IMR-90 (cell line): ENCODE data around the gene SF3B3. TPM values are rescaled to one million over a fixed set of nuclear protein-coding genes. Genes with fewer than 3 reads are reported as not detected.

Experiments used
- ATAC-seq: fragments of 200-7000 bp; cut with Tn5 transposase; 2 replicates; pipeline ENCODE4 v1.9.1; 2020; ENCODE audit warnings: low read depth, mild to moderate bottlenecking, moderate library complexity
- BruUV-seq: library from RNA; stranded (reverse); fragments of 400-500 nt; replicated peaks from 2 replicates; lab custom pipeline; 2021; lab: Mats Ljungman, UMichigan
- CTCF ChIA-PET: fragments of 300-600 bp; formaldehyde crosslinking; extraction: SDS; loops from one replicate; lab custom pipeline; 2021; ENCODE audit warnings: antibody characterized with exemption; lab: Yijun Ruan, JAX
- POLR2A ChIA-PET: fragments of 300-600 bp; sonication (Branson Sonifier 250); formaldehyde crosslinking; loops from one replicate; lab custom pipeline; 2022; ENCODE audit warnings: antibody characterized with exemption; ENCODE audit not compliant: unreplicated experiment; lab: Charles Lee
- DNase-seq: peaks from one replicate; pipeline ENCODE4 v3.0.0; 2013
- H2AFZ ChIP-seq: replicated peaks from 2 replicates; pipeline ENCODE3; 2013; ENCODE audit warnings: low read length, mild to moderate bottlenecking; ENCODE audit not compliant: poor library complexity
- H2AK5ac ChIP-seq: 2 replicates; pipeline ENCODE4 v1.6.1; 2013; ENCODE audit warnings: low read depth, low read length, inconsistent platforms
- H2AK9ac ChIP-seq: replicated peaks from 2 replicates; pipeline ENCODE3; 2013; ENCODE audit warnings: mild to moderate bottlenecking, low read depth, low read length, moderate library complexity; ENCODE audit not compliant: poor library complexity
- H2BK120ac ChIP-seq: 2 replicates; pipeline ENCODE4 v1.6.1; 2013; ENCODE audit warnings: low read depth, low read length, inconsistent platforms
- H2BK15ac ChIP-seq: 3 replicates; pipeline ENCODE4 v1.6.1; 2013; ENCODE audit warnings: low read depth, low read length, inconsistent platforms
- H2BK20ac ChIP-seq: 2 replicates; pipeline ENCODE4 v1.6.1; 2013; ENCODE audit warnings: low read depth, mild to moderate bottlenecking, inconsistent platforms, low read length, moderate library complexity
- H2BK5ac ChIP-seq: 2 replicates; pipeline ENCODE4 v1.6.1; 2013; ENCODE audit warnings: mild to moderate bottlenecking, low read depth, low read length, inconsistent platforms; ENCODE audit not compliant: poor library complexity, severe bottlenecking
- H3K14ac ChIP-seq: replicated peaks from 2 replicates; pipeline ENCODE4 v1.6.1; 2013; ENCODE audit warnings: low read depth, low read length, inconsistent platforms
- H3K18ac ChIP-seq: 2 replicates; pipeline ENCODE4 v1.6.1; 2013; ENCODE audit warnings: low read depth, low read length, control low read depth
- H3K23ac ChIP-seq: 2 replicates; pipeline ENCODE4 v1.6.1; 2013; ENCODE audit warnings: low read depth, low read length, inconsistent platforms
- H3K27ac ChIP-seq: 2 replicates; pipeline ENCODE4 v1.5.1; 2013; ENCODE audit warnings: mild to moderate bottlenecking, control low read depth, low read length; ENCODE audit not compliant: insufficient read depth
- H3K27me3 ChIP-seq: 2 replicates; pipeline ENCODE4 v1.6.1; 2013; ENCODE audit warnings: low read length; ENCODE audit not compliant: control insufficient read depth, insufficient read depth
- H3K36me3 ChIP-seq: 2 replicates; pipeline ENCODE4 v1.6.1; 2013; ENCODE audit warnings: low read length, mixed read lengths; ENCODE audit not compliant: control insufficient read depth, insufficient read depth
- H3K4ac ChIP-seq: 2 replicates; pipeline ENCODE4 v1.6.1; 2013; ENCODE audit warnings: low read depth, low read length, inconsistent platforms
- H3K4me1 ChIP-seq: 2 replicates; pipeline ENCODE4 v1.6.1; 2013; ENCODE audit warnings: low read length, mixed read lengths; ENCODE audit not compliant: control insufficient read depth, insufficient read depth
- H3K4me2 ChIP-seq: 2 replicates; pipeline ENCODE4 v1.6.1; 2013; ENCODE audit warnings: low read depth, mild to moderate bottlenecking, control low read depth, low read length, moderate library complexity
- H3K4me3 ChIP-seq: 2 replicates; pipeline ENCODE4 v1.5.1; 2013; ENCODE audit warnings: low read depth, mild to moderate bottlenecking, control low read depth, low read length, moderate library complexity; ENCODE audit not compliant: insufficient read depth
- H3K56ac ChIP-seq: 2 replicates; pipeline ENCODE4 v1.6.1; 2013; ENCODE audit warnings: low read length, inconsistent platforms; ENCODE audit not compliant: insufficient read depth; ENCODE audit errors: extremely low read depth
- H3K79me1 ChIP-seq, 2 experiments: 2 replicates each; pipeline ENCODE4 v1.6.1; 2013; ENCODE audit warnings: low read length in 2 of 2, inconsistent platforms in 1 of 2, low read depth in 1 of 2
- H3K9ac ChIP-seq: 2 replicates; pipeline ENCODE4 v1.6.1; 2013; ENCODE audit warnings: low read depth, low read length, control low read depth
- H3K9me1 ChIP-seq: 2 replicates; pipeline ENCODE4 v1.6.1; 2013; ENCODE audit warnings: low read length, inconsistent platforms; ENCODE audit not compliant: insufficient read depth
- H3K9me3 ChIP-seq: 2 replicates; pipeline ENCODE4 v1.6.1; 2013; ENCODE audit warnings: low read length; ENCODE audit not compliant: control insufficient read depth, insufficient read depth
- H4K20me1 ChIP-seq: 2 replicates; pipeline ENCODE4 v1.6.1; 2013; ENCODE audit warnings: low read length, inconsistent platforms; ENCODE audit not compliant: insufficient read depth
- H4K5ac ChIP-seq: 2 replicates; pipeline ENCODE4 v1.6.1; 2013; ENCODE audit warnings: mild to moderate bottlenecking, low read depth, low read length, control low read depth
- H4K8ac ChIP-seq, 2 experiments: 2 replicates each; pipeline ENCODE4 v1.6.1; 2013; ENCODE audit warnings: low read depth in 2 of 2, low read length in 2 of 2, control low read depth in 1 of 2, inconsistent platforms in 1 of 2
- H4K91ac ChIP-seq: 2 replicates; pipeline ENCODE4 v1.6.1; 2013; ENCODE audit warnings: low read depth, low read length, inconsistent platforms; ENCODE audit not compliant: insufficient read depth
- CHD1 ChIP-seq: IDR thresholded peaks from 2 replicates; pipeline ENCODE4 v1.6.1; 2012; ENCODE audit warnings: low read depth, low read length, improper control_type of control experiment
- FOS ChIP-seq: fragments of 150-350 bp; IDR thresholded peaks from 2 replicates; pipeline ENCODE4 v1.6.1; 2016; ENCODE audit warnings: low read depth, low read length
- MAFK ChIP-seq: IDR thresholded peaks from 2 replicates; pipeline ENCODE4 v1.6.1; 2012; ENCODE audit warnings: low read depth, low read length, improper control_type of control experiment
- MXI1 ChIP-seq: IDR thresholded peaks from 2 replicates; pipeline ENCODE4 v1.6.1; 2012; ENCODE audit warnings: low read depth, mild to moderate bottlenecking, low read length, moderate library complexity, borderline replicate concordance
- NFE2L2 ChIP-seq: fragments of 150-350 bp; IDR thresholded peaks from 2 replicates; pipeline ENCODE4 v1.6.1; 2016; ENCODE audit warnings: low read depth, mild to moderate bottlenecking, low read length
- RAD21 ChIP-seq: IDR thresholded peaks from 2 replicates; pipeline ENCODE4 v1.6.1; 2012; ENCODE audit warnings: low read length, improper control_type of control experiment
- RCOR1 ChIP-seq: IDR thresholded peaks from 2 replicates; pipeline ENCODE4 v1.6.1; 2012; ENCODE audit warnings: mild to moderate bottlenecking, low read length, improper control_type of control experiment; ENCODE audit not compliant: insufficient replicate concordance
- RFX5 ChIP-seq: IDR thresholded peaks from 2 replicates; pipeline ENCODE4 v1.8.0; 2012; ENCODE audit warnings: low read depth, mild to moderate bottlenecking, low read length, moderate library complexity
- WGBS, 2 experiments: methylation state at CpG; one replicate each; pipeline versions ENCODE4 v1.1.5 to v1.1.7; 2013; ENCODE audit warnings: missing lambda C conversion rate in 2 of 2; ENCODE audit not compliant: insufficient read length in 1 of 2; ENCODE audit errors: extremely low coverage in 2 of 2; 5-methylcytosine and 5-hydroxymethylcytosine counted together
- dilution Hi-C: fragments of 300-500 bp; cut with HindIII; formaldehyde crosslinking; loops from one replicate; pipeline ENCODE4 v1.14.3; 2018; ENCODE audit warnings: low sequenced_read_pairs; ENCODE audit not compliant: unreplicated experiment
- in situ Hi-C: fragments of 300-500 bp; cut with MboI; formaldehyde crosslinking; loops from 3 replicates; pipeline ENCODE4 v1.14.3; 2019; ENCODE audit warnings: low sequenced_read_pairs, inconsistent platforms, mixed read lengths
- intact Hi-C: fragments of 100-400 bp; cut with micrococcal nuclease; formaldehyde crosslinking; loops from 2 replicates; pipeline ENCODE4 v1.10.0; 2022
- polyA plus RNA-seq, 3 experiments: library from polyadenylated mRNA; depleted of rRNA; stranded (reverse); fragments of >200 nt; gene quantifications; 2 replicates each; pipeline ENCODE4 v1.2.3, GENCODE V29; 2012; ENCODE audit warnings: low replicate concordance in 1 of 3
- total RNA-seq: library from RNA; depleted of rRNA; stranded (reverse); fragments of >200 nt; gene quantifications from 2 replicates; pipeline ENCODE4 v1.2.3, GENCODE V29; 2012

SF3B3 gene
- total and polyA plus RNA-seq, 2 of the 4 experiments (the other 2 are of a cell fraction) = 97.9 to 134 TPM

DNA sequence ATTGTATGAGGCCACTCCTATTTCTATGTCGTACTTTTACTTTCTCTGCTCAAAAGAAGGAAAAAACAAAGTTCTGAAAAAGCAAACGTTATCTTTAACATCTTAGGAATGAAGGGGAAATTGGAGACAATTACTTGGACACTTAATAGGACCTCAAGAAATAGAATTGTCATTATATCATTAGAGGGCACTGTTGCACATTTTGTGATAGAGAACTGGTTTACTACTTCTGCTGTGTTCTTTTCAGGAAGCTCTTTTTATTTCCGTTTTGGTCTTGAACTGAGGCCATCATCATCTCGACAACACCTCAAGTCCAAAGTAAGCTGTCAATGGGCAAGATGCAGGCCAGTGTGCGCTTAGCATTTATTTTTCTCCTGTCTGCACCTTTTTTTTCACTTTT is 14.9 kb upstream of the SF3B3 start:
- Histone ChIP-seq H2BK5ac (no peak overlapping the region), H3K27me3 (no peaks in the 10 kb centered on the region), H3K18ac (no peak overlapping the region), H3K9me1 (peaks cover 4% of the 10 kb centered on the region), H4K20me1 (no peaks in the 10 kb centered on the region), H3K9ac (no peak overlapping the region), H3K4me3 (no peak overlapping the region), H3K23ac (no peak overlapping the region), H2BK15ac (no peak overlapping the region), H2AFZ (no peak overlapping the region), H3K9me3 (no peaks in the 10 kb centered on the region), H3K14ac (no peak overlapping the region), H4K5ac (no peak overlapping the region), H3K79me1 (peaks cover 0 to 4% of the 10 kb centered on the region in 2 experiments; a peak in 1 of 4 replicates), H3K4ac (no peak overlapping the region), H3K36me3 (peaks cover 38% of the 10 kb centered on the region), H4K8ac (no peak overlapping the region), H3K4me2 (no peak overlapping the region), H2AK9ac (no peak overlapping the region), H3K4me1 (no peaks in the 10 kb centered on the region; the same call in 1 of the 2 replicates), H4K91ac (no peak overlapping the region), H3K56ac (no peak overlapping the region), H2BK120ac (no peak overlapping the region), H3K27ac (no peak overlapping the region), H2BK20ac (no peak overlapping the region), H2AK5ac (no peak overlapping the region)
- DNase-seq (no peak), ATAC-seq (no peak; the same call in 1 of the 2 replicates)
- dilution Hi-C loops (no loop called here), in situ Hi-C loops (no loop called here), intact Hi-C loops (no loop called here)
- 88% methylated on average over 3 of the region's 5 CpGs; no CpG with 5 or more reads in 1 of the 2 experiments for WGBS, 2 experiments
- ChIA-PET CTCF (interaction anchor here (0.6 kb wide), 1 partner anchor 1549 kb away, joined by 3 read pairs; no protein-coding TSS in a partner anchor), POLR2A (no interaction called here)
- BruUV-seq = no TSS peak
- TF ChIP-seq MXI1 (no peak), CHD1 (no peak), MAFK (no peak), NFE2L2 (no peak), RFX5 (no peak), FOS (no peak), RCOR1 (no peak), RAD21 (no peak)
